Ascending aorta (tissue), 2 donors: ENCODE measurements around the gene TRMT61A. TPM values are rescaled to one million over a fixed set of nuclear protein-coding genes. Genes with fewer than 3 reads are reported as not detected.
A peak's percentile ranks its signal among the peaks of the same experiment; 100 is the strongest.

ENCODE experiments used
- DNase-seq, 2 donors: peaks; one replicate each; pipeline ENCODE4 v3.0.0-alpha.2; 2019; ENCODE audit warnings: low spot score in 2 of 2
- H3K27ac ChIP-seq, 2 donors: fragments of 200-600 bp; sonication (generic); one replicate each; pipeline ENCODE4 v1.5.1; 2016 to 2017; ENCODE audit warnings: mild to moderate bottlenecking in 1 of 2
- H3K27me3 ChIP-seq: fragments of 200-600 bp; sonication (generic); one replicate; pipeline ENCODE4 v1.5.1; 2017
- H3K36me3 ChIP-seq, 2 donors: fragments of 200-600 bp; sonication (generic); one replicate each; pipeline ENCODE4 v1.5.1; 2016
- H3K4me1 ChIP-seq, 2 donors: fragments of 200-600 bp; sonication (generic); one replicate each; pipeline ENCODE4 v1.5.1; 2016 to 2017; ENCODE audit warnings: mild to moderate bottlenecking in 1 of 2
- H3K4me3 ChIP-seq, 2 donors: fragments of 200-600 bp; sonication (generic); one replicate each; pipeline ENCODE4 v1.5.1; 2016 to 2017; ENCODE audit warnings: mild to moderate bottlenecking in 1 of 2
- H3K9me3 ChIP-seq, 2 donors: fragments of 200-600 bp; sonication (generic); one replicate each; pipeline ENCODE4 v1.5.1; 2016
- intact Hi-C: fragments of 100-400 bp; cut with DNase I; formaldehyde crosslinking; loops from one replicate; pipeline ENCODE4 v1.15.1; 2023
- total RNA-seq: library from RNA; depleted of rRNA; stranded (reverse); fragments of >200 nt; gene quantifications from one replicate; pipeline ENCODE4 v1.1.0, GENCODE V29; 2016
- TF ChIP-seq, protein P1 (sequence below), 3 experiments: fragments of 200-600 bp in 2 of 3; fragments of 450-650 bp in 1 of 3; sonication (generic) in 2 of 3; IDR thresholded peaks; one replicate each; pipeline ENCODE4 v1.5.1; 2016 to 2019; ENCODE audit warnings: antibody characterized with exemption in 3 of 3, mild to moderate bottlenecking in 1 of 3, moderate library complexity in 1 of 3

TRMT61A gene
- total RNA-seq, result 31.2 TPM

DNA sequence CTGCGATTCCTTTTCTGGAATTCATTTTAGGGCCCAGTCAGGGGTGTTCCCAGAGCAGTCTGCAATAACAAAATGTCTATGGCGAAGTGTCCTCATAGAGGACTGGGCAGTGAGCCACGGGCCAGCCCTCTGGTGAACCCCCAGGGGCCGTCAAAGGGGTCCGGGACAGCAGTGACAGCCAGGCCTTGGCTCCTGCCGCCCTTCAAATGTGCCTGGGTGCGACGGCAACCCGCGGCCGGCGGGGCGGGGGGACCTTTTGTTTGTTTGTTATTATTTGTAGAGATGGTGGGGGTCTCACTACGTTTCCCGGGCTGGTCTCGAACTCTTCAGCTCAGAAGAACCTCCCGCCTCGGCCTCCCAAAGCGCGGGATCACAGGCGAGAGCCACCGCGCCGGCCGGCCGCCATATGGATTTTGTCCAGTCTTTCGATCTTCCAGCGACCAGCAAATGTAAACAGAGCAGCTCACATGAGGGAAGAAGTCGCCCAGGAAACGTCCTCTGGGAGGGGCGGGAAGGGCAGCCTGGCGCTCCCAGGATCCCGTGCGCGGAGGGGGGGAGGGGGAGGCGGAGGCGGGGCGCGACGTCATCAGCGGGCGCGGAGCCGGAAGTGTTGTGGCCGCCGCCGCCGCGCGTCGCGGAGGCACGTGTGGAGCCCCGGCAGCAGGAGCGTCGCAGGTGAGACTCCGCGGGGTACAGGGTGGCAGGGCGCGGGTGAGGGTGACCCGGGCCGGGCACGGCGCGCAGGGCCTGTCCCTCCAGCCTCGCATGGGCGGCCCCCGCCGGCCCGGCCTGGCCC, at the start of gene TRMT61A:
TSS of gene TRMT61A (plus strand) at position 610 of the 796 bp plus-strand sequence. CDS start 783 bp downstream, outside the sequence.
- DNase-seq, result peak; percentile 58 to 94
- intact Hi-C loops, result no loop called here
- TF ChIP-seq, protein P1, sequence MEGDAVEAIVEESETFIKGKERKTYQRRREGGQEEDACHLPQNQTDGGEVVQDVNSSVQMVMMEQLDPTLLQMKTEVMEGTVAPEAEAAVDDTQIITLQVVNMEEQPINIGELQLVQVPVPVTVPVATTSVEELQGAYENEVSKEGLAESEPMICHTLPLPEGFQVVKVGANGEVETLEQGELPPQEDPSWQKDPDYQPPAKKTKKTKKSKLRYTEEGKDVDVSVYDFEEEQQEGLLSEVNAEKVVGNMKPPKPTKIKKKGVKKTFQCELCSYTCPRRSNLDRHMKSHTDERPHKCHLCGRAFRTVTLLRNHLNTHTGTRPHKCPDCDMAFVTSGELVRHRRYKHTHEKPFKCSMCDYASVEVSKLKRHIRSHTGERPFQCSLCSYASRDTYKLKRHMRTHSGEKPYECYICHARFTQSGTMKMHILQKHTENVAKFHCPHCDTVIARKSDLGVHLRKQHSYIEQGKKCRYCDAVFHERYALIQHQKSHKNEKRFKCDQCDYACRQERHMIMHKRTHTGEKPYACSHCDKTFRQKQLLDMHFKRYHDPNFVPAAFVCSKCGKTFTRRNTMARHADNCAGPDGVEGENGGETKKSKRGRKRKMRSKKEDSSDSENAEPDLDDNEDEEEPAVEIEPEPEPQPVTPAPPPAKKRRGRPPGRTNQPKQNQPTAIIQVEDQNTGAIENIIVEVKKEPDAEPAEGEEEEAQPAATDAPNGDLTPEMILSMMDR (IDR thresholded peaks at IDR 0.05), result no peak
- peak within 1 kb of the TSS; percentile 76 to 90 for H3K4me3 ChIP-seq
- H3K9me3 ChIP-seq, result no peaks in the 10 kb centered on the region
- H3K36me3 ChIP-seq, result no peaks in the 10 kb centered on the region
- H3K27me3 ChIP-seq, result no peaks in the 10 kb centered on the region
- peak within 1 kb of the TSS; percentile 84 to 87 for H3K27ac ChIP-seq
- H3K4me1 ChIP-seq, result peaks cover 7 to 18% of the 10 kb centered on the region in 2 donors

DNA sequence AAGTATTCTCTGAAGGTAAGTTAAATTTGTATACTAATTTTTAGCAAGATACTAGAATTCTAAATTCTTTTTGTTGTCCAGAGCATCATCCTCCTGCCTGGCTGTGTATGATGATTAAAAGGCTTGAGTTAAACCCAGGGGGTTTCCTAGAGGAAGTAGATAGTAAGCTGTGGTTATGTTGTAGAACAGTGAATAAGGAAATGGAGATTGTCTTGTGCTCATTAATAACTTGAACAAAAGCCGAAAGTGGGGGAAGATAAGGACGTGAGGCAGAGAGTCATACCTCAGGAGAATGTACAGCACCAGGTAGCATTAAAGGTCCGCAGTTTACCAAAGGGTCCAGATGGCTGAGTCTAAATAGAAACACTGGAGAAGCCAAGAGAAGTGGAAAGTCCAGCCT, 48.4 kb upstream of the TRMT61A start:
- H3K27ac ChIP-seq, result no peak overlapping the region
- TF ChIP-seq, protein P1 (IDR thresholded peaks at IDR 0.05), result no peak
- H3K36me3 ChIP-seq, result peaks cover 32 to 59% of the 10 kb centered on the region in 2 donors
- H3K9me3 ChIP-seq, result no peaks in the 10 kb centered on the region
- H3K4me3 ChIP-seq, result no peak overlapping the region
- DNase-seq, result peak in 1 of 2 donors; percentile 5
- intact Hi-C loops, result no loop called here
- H3K4me1 ChIP-seq, result no peaks in the 10 kb centered on the region
- H3K27me3 ChIP-seq, result no peaks in the 10 kb centered on the region

DNA sequence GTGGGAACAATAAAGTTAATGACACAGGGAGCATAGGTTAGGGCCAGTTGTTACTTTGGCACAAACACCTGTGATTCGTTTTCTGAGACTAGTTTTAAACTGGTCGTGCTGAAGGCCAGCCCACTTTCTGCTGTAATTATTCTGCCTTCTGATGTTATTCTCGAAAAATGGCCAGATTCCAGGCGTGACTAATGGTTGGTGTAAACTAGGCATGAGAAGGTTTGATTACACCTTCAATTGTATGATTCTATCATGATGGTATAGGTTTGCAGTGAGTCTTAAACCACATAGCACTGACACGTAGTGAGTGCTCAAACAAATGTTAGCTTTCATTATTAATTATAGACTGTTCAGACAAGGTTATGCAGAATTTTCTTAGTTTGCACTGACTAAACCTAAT, 45.4 kb upstream of the TRMT61A start:
- Histone ChIP-seq H3K9me3 (no peaks in the 10 kb centered on the region), H3K36me3 (peaks cover 13 to 53% of the 10 kb centered on the region in 2 donors), H3K4me1 (no peaks in the 10 kb centered on the region), H3K27ac (no peak overlapping the region), H3K4me3 (no peak overlapping the region), H3K27me3 (no peaks in the 10 kb centered on the region)
- TF ChIP-seq, protein P1 (IDR thresholded peaks at IDR 0.05), result no peak
- intact Hi-C loops, result no loop called here
- peak in 1 of 2 donors; percentile 27 for DNase-seq

DNA sequence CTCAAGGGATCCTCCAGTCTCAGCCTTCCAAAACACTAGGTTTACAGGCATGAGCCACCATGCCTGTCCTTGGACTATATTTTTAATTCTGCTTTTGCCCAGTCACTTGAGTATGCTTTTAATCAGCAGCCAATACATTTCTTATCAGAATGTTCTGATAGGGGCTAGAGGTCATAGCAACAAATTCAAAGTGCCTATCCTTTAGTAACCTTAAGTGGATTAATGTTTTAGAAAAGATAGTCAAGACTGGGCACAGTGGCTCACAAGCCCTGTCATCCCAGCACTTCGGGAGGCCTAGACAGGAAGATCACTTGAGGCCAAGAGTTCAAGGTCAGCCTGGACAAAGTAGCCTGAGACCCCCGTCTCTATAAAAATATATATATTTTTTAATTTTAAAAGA, 43.5 kb upstream of the TRMT61A start:
- Histone ChIP-seq H3K27ac (no peak overlapping the region), H3K9me3 (no peaks in the 10 kb centered on the region), H3K4me1 (no peaks in the 10 kb centered on the region), H3K27me3 (no peaks in the 10 kb centered on the region), H3K4me3 (no peak overlapping the region), H3K36me3 (peaks cover 14 to 48% of the 10 kb centered on the region in 2 donors)
- DNase-seq, result peak in 1 of 2 donors; percentile 12
- TF ChIP-seq, protein P1 (IDR thresholded peaks at IDR 0.05), result no peak
- intact Hi-C loops, result no loop called here

DNA sequence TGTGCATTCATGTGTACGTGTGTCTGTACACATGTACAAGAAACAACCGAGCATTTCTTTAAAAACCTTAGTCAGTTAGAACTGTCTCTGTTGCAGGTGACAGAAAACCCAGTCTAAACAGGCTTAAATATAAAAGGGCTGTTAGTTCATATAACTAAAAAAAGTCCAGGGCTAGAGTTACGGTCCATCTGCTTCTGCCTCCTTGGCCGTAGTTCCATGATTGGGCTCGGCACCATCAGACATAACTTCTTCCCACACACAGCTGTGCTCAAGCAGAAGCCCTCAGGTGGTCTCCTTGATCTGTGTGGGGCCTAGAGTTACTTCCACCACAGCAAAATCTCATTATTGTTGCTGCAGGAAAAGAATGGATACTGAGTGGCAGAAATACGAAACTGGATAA, 40.9 kb upstream of the TRMT61A start:
- intact Hi-C loops, result no loop called here
- Histone ChIP-seq H3K27ac (no peak overlapping the region), H3K4me1 (peaks cover 0 to 2% of the 10 kb centered on the region in 2 donors), H3K4me3 (no peak overlapping the region), H3K27me3 (no peaks in the 10 kb centered on the region), H3K9me3 (no peaks in the 10 kb centered on the region), H3K36me3 (peaks cover 8 to 38% of the 10 kb centered on the region in 2 donors)
- peak in 1 of 2 donors; percentile 39 for DNase-seq
- TF ChIP-seq, protein P1 (IDR thresholded peaks at IDR 0.05), result no peak
